ENCODE data around the gene NFYC.

NFYC gene

DNA sequence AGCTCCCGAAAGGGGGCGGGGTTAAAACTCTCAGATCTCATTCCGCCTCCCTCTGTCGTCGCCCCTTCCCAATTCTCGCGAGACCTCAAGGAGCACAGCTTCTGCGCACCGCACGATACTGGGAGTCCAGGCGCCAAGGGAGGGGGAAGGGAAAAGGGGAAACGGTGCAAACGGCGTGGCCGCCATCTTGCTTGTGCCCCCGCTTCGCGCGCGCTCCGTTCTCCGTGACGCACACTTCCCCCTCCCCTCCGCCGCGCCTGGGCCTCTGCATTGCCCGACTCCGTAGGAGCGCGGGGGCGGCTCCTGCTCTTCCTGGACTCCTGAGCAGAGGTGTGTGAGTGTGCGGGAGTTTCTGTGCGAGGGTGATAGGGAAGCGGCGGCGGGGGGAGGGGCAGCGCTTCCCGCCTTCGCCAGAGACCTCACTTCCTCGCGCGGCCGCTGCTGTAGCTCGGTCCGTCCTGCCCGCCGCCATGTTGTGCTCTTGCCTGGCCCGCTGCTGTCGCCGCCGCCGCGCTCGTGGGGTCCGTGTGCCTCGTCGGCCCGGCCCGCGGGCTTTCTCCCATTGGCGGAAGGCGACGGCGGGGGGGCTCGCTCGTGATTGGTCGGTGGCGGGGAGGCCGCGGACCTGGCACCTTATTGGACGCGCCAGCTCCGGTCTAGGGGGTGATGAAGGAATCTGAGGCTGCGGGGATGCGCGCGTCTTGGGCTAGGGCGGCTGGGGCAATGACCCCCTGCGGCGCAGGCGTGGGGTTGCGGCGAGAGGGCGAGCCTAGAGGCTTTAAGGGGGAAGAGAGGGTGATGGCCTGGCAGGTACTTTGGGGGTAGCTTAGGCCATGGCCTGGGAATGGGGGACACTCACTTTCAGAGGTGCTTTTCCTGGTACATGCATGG lies at the start of gene NFYC:
Gene NFYC, plus strand, starts transcription at position 167 of the 891 bp plus-strand sequence. CDS start 47,140 bp downstream, outside the sequence.
- peak; percentile 92 to 95 for DNase-seq (ENCODE audit: low read depth in 2 of 2)

GRCh38 chr1:40645118-40645680 lies 46.3 kb upstream of the NFYC start:
- no peak for DNase-seq (ENCODE audit: low read depth in 2 of 2)

GRCh38 chr1:40646315-40646714 lies 45.2 kb upstream of the NFYC start:
- no peak for DNase-seq (ENCODE audit: low read depth in 2 of 2)

DNA sequence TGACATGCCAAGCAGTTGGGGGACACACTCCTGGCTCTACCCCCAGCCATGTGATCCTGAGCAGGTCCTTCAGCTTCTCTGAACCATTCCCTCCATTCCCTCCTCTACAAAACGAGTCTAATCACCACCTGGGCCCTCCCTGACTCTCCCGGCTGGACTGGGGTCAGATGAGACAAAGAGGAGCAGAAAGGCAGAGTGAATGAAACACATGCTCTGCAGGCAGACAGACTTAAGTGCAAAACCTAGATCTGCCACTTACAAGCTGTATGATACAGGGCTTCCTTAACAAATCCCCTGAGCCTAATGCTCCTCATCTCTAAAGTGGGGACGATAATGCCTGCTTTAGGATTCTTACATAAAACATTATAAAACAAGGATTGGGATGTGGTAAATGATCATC lies 43.3 kb upstream of the NFYC start:
- DNase-seq (ENCODE audit: low read depth in 2 of 2) = no peak

GRCh38 chr1:40648928-40649591 lies 42.4 kb upstream of the NFYC start:
- no peak for DNase-seq (ENCODE audit: low read depth in 2 of 2)

- DNase-seq (ENCODE audit: low read depth in 2 of 2) = no peak
Observed at GRCh38 chr1:40649592-40649930, 41.9 kb upstream of the NFYC start.

- DNase-seq (ENCODE audit: low read depth in 2 of 2) = no peak
Observed at GRCh38 chr1:40650075-40650474, 41.4 kb upstream of the NFYC start.

DNA sequence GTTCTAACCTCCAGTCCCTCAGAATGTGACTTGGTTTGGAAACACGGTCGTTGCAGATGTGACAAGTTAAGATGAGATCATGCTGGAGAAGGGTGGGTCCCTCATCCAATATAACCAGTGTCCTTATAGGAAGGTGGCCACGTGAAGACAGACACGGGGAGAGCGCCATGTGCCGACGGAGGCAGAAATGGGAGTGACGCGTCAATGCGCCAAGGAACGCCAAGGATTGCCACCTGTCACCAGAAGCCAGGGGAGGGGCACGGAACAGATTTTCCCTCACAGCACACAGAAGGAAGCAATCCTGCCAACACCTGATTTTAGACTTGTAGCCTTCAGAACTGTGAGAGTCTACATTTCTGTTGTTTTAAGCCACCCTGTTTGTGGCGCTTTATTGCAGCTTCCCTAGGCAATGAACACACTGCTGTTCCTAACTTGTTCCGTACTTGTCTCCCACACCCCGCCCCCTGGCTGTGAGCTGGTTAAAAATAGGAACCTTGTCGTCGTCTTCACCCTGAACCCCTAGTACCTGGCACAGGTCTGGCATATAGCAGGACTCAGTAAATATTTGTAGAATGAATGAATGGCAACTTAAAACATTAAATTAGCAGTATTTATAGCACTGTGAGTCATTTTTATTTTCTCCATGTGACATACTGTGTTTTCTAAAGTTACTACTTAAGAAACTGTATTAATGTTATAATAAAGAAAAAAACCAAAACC lies 40.2 kb upstream of the NFYC start:
- no peak for DNase-seq (ENCODE audit: low read depth in 2 of 2)

DNA sequence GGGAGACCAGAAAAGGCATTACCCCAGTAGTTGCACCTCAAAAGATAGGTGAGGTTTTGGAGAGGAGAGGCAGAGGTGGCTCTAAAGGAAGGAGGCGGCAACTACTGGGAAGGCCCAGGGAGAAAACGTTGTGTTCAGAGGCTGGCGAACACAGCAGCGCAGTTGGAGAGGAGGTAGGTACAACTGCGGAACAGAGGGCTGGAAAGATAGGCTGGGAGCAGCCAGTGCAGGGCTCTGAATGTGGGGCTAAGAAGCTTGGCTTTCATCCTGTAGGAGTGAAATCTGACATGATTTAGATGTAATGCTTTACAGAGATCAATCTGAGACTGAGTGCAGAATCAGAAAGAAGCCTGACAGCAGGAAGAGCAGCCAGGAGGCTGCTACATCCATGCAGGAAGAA lies 39.0 kb upstream of the NFYC start:
- DNase-seq (ENCODE audit: low read depth in 2 of 2) = no peak

- DNase-seq (ENCODE audit: low read depth in 2 of 2) = no peak
Observed at GRCh38 chr1:40652979-40653378, 38.5 kb upstream of the NFYC start.

GRCh38 chr1:40653851-40654537 lies 37.5 kb upstream of the NFYC start:
- no peak for DNase-seq (ENCODE audit: low read depth in 2 of 2)

DNA sequence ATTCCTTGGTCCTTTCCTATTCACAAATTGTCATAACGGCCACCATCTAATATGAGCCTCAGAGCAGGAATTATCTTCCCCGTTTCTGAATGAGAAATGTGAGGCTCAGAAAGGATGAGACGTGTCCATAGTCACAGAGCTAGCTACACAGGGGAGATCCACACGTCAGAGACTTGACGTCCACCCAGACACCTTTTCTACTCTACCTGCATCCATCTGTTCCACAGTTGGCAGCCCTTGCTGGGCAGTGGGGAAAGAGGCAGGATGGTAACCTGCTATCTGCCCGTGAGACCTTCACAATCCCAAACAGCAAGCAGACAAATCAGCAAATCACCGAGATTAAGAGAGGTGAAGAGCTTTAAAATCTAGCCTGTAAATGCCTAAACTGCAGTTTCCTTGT lies 34.5 kb upstream of the NFYC start:
- DNase-seq (ENCODE audit: low read depth in 2 of 2) = no peak

DNA sequence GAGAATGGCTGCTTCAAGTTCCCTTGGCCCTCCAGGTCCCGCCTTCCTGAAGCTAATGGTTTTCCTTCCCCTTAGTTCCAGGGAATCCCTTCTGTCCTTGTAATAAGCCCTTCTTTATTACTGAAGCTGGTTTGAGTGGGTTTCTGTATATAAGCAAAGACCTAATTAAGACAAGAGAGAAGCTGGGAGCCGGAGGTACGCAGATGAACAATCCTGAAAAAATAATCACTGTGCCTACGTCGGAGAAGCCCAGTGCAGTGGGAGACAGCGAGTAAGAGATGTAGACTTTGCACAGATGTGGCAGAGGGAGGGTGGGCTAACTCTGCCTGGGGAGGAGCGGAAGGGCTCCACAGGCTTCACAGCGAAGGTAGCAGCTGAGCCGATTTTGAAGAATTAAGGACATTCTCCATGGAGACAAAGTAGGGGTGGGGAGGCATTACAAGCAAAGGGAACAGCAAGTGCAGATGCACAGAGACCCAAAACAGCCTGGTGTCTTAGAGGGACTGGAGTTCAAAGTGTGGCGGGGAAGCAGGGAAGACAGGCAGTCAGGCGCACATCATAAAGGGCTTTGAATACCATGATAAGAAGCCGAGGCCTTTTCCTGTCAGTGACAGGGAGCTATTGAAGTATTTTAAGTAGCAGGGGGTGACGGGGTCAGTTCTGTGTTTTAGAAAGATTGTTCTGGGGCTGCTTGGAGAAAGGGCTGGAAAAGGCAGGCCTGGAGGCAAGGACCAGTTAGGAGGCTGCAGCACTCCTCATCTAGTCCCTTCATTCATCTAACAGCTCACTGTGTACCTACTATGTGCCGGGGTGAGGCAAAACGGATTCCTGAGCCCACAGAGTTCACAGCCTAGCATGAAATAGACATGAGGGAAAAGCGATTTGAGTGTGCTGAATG lies 32.5 kb upstream of the NFYC start:
- DNase-seq (ENCODE audit: low read depth in 2 of 2) = no peak

- DNase-seq (ENCODE audit: low read depth in 2 of 2) = no peak
Observed at GRCh38 chr1:40659649-40659947, 31.9 kb upstream of the NFYC start.

GRCh38 chr1:40661678-40662077 lies 29.8 kb upstream of the NFYC start:
- DNase-seq (ENCODE audit: low read depth in 2 of 2) = no peak

DNA sequence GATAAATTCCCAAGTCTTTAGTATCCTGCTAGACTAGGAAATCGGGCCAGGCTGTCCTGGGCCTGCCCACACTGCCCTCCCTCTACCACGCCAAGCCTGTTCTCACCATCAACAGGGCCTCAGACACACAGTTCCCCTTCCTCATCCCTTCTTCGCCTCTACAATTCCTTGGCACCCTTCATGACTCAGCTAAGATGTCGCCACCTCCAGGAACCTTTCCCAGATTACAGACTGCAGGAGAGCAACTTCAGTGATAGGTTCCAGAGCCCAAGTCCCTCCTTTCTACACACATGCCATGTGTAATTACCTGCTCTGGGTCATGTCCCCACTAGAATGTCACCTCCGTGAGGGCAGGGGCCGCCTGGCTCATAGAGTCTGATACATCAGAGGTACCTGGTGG lies 29.4 kb upstream of the NFYC start:
- DNase-seq (ENCODE audit: low read depth in 2 of 2) = no peak

DNA sequence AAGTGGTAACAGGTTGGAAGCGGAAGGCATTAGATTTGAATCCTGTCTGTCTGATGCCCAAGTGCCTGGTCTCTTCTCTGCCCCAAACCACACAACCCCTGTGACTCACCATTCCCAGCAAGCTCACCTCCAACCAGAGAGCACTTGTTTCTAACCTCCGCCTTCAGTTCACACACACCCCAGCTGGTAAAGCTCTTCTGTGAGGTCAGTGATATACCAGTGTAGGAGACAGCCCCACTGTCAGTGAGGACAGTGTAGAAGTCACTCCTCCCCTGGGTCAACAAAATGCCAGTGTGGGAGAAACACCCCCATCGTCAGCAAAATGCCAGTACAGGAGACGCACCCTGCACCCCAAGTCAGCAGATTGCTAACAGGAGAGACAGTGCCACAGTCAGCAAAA lies 28.6 kb upstream of the NFYC start:
- DNase-seq (ENCODE audit: low read depth in 2 of 2) = peak in 1 of 2 donors; percentile 23

GRCh38 chr1:40663324-40664166 lies 28.0 kb upstream of the NFYC start:
- DNase-seq (ENCODE audit: low read depth in 2 of 2) = no peak

- no peak for DNase-seq (ENCODE audit: low read depth in 2 of 2)
Observed at GRCh38 chr1:40664167-40664537, 27.4 kb upstream of the NFYC start.

DNA sequence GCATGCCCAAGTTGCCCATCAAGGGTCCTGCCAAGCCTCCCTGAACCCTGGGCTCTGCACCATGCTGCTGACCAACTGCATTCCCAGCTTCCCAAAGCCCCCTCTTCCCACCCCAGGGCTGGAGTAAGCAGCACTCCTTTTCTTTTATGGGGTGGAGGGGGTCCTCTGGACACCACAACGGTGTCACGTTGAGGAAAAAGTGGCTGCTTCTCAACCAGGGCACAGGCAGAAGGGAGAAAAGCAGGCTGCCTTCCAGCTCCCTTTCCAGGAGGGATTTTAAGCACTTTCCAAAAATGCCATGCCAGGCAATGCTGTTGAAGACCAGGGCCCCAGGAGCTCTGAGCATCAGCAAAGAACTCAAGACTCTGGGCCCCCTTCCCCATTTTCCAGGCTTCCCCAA lies 26.7 kb upstream of the NFYC start:
- no peak for DNase-seq (ENCODE audit: low read depth in 2 of 2)

Measured in stimulated activated CD4-positive, alpha-beta T cell treated with anti-CD3 and anti-CD28 coated beads, Interleukin-4, amount 100 ng/mL, for 48 hours (primary cell).